Tibial nerve (tissue), 4 donors: ENCODE measurements around the gene KRT84. TPM values are rescaled to one million over a fixed set of nuclear protein-coding genes. Genes with fewer than 3 reads are reported as not detected.

Experiments used
- DNase-seq, 2 donors: peaks; one replicate each; pipeline ENCODE4 v3.0.0-alpha.2; 2019; ENCODE audit warnings: low spot score in 2 of 2
- H3K27ac ChIP-seq, 4 donors: fragments of 200-600 bp; sonication (generic) in 3 of 4; one replicate each; pipeline ENCODE4 v1.5.1; 2017 to 2019; ENCODE audit warnings: mild to moderate bottlenecking in 1 of 4
- H3K27me3 ChIP-seq, 2 donors: fragments of 200-600 bp; sonication (generic) in 1 of 2; one replicate each; pipeline versions ENCODE4 v1.5.1 to v1.6.0; 2017 to 2019
- H3K36me3 ChIP-seq, 3 donors: fragments of 200-600 bp; sonication (generic); one replicate each; pipeline ENCODE4 v1.5.1; 2018 to 2019
- H3K4me1 ChIP-seq, 4 donors: fragments of 200-600 bp; sonication (generic) in 3 of 4; one replicate each; pipeline ENCODE4 v1.5.1; 2017 to 2019
- H3K4me3 ChIP-seq, 4 donors: fragments of 200-600 bp; sonication (generic) in 3 of 4; one replicate each; pipeline ENCODE4 v1.5.1; 2017 to 2019; ENCODE audit warnings: mild to moderate bottlenecking in 1 of 4, moderate library complexity in 1 of 4
- H3K9me3 ChIP-seq, 4 donors: fragments of 200-600 bp; sonication (generic) in 3 of 4; one replicate each; pipeline ENCODE4 v1.5.1; 2017 to 2019
- CTCF ChIP-seq, 5 experiments: fragments of 200-600 bp in 3 of 5; fragments of 450-650 bp in 2 of 5; sonication (generic) in 3 of 5; IDR thresholded peaks; one replicate each; pipeline ENCODE4 v1.5.1; 2016 to 2019; ENCODE audit warnings: antibody characterized with exemption in 5 of 5, mild to moderate bottlenecking in 3 of 5, moderate library complexity in 2 of 5
- EP300 ChIP-seq, 2 donors: sonication (generic); formaldehyde crosslinking; IDR thresholded peaks; one replicate each; pipeline ENCODE4 v1.6.1; 2017; ENCODE audit warnings: antibody characterized with exemption in 2 of 2, mild to moderate bottlenecking in 1 of 2
- POLR2A ChIP-seq, 2 donors: fragments of 450-650 bp; IDR thresholded peaks; one replicate each; pipeline ENCODE4 v1.6.1; 2017; ENCODE audit warnings: antibody characterized with exemption in 2 of 2, mild to moderate bottlenecking in 2 of 2, moderate library complexity in 2 of 2
- WGBS, 2 donors: methylation state at CpG; one replicate each; pipeline ENCODE4 v1.1.5; 2018; 5-methylcytosine and 5-hydroxymethylcytosine counted together
- total RNA-seq, 4 donors: library from RNA; depleted of rRNA; stranded (reverse); fragments of >200 nt; gene quantifications; one replicate each; pipeline ENCODE4 v1.1.0, GENCODE V29; 2016

Gene KRT84
- total RNA-seq, 4 donors from 2014 or later: not detected

GRCh38 chr12:52358575-52359350 lies 26.7 kb downstream of the KRT84 start:
- Histone ChIP-seq H3K4me3 (no peak overlapping the region), H3K36me3 (no peaks in the 10 kb centered on the region), H3K27ac (no peak overlapping the region), H3K9me3 (no peaks in the 10 kb centered on the region), H3K4me1 (peaks cover 0 to 5% (median 0%) of the 10 kb centered on the region in 4 donors), H3K27me3 (peaks cover 0 to 4% of the 10 kb centered on the region in 2 donors)
- TF ChIP-seq EP300 (IDR thresholded peaks at IDR 0.05) (no peak), POLR2A (IDR thresholded peaks at IDR 0.05) (no peak), CTCF (IDR thresholded peaks at IDR 0.05) (no peak)
- no peak for DNase-seq
- 75 to 77% methylated on average over 4 to 5 of the region's 5 CpGs for WGBS, 2 donors

- H3K4me1 ChIP-seq: peaks cover 0 to 13% (median 2%) of the 10 kb centered on the region in 4 donors
- no peak overlapping the region for H3K27ac ChIP-seq
- peaks cover 0 to 4% of the 10 kb centered on the region in 2 donors for H3K27me3 ChIP-seq
- no peak for DNase-seq
- TF ChIP-seq EP300 (IDR thresholded peaks at IDR 0.05) (no peak), POLR2A (IDR thresholded peaks at IDR 0.05) (no peak), CTCF (IDR thresholded peaks at IDR 0.05) (no peak)
- no peaks in the 10 kb centered on the region for H3K9me3 ChIP-seq
- H3K36me3 ChIP-seq: no peaks in the 10 kb centered on the region
- H3K4me3 ChIP-seq: no peak overlapping the region
- WGBS, 2 donors: 87 to 90% methylated on average over 20 of the region's 20 CpGs
Observed at GRCh38 chr12:52356762-52357580, 28.5 kb downstream of the KRT84 start.

- TF ChIP-seq POLR2A (IDR thresholded peaks at IDR 0.05) (no peak), CTCF (IDR thresholded peaks at IDR 0.05) (no peak), EP300 (IDR thresholded peaks at IDR 0.05) (no peak)
- H3K9me3 ChIP-seq: no peaks in the 10 kb centered on the region
- DNase-seq: no peak
- no peak overlapping the region for H3K4me3 ChIP-seq
- H3K4me1 ChIP-seq: peaks cover 0 to 18% (median 5%) of the 10 kb centered on the region in 4 donors
- peaks cover 0 to 8% of the 10 kb centered on the region in 2 donors for H3K27me3 ChIP-seq
- H3K27ac ChIP-seq: no peak overlapping the region
- WGBS, 2 donors: 90 to 93% methylated on average over 44 to 56 of the region's 56 CpGs
- H3K36me3 ChIP-seq: no peaks in the 10 kb centered on the region
Observed at GRCh38 chr12:52356031-52356761, 29.3 kb downstream of the KRT84 start.

GRCh38 chr12:52355176-52355575 lies 30.3 kb downstream of the KRT84 start:
- WGBS, 2 donors: 89 to 91% methylated on average over 8 of the region's 8 CpGs

More at GRCh38 chr12:52355176-52355575, 30.3 kb downstream of the KRT84 start:
- H3K4me1 ChIP-seq: peaks cover 0 to 18% (median 6%) of the 10 kb centered on the region in 4 donors
- no peak overlapping the region for H3K4me3 ChIP-seq
- H3K36me3 ChIP-seq: no peaks in the 10 kb centered on the region
- peaks cover 0 to 8% of the 10 kb centered on the region in 2 donors for H3K27me3 ChIP-seq
- DNase-seq: no peak
- no peak overlapping the region for H3K27ac ChIP-seq
- H3K9me3 ChIP-seq: no peaks in the 10 kb centered on the region
- TF ChIP-seq POLR2A (IDR thresholded peaks at IDR 0.05) (no peak), EP300 (IDR thresholded peaks at IDR 0.05) (no peak), CTCF (IDR thresholded peaks at IDR 0.05) (no peak)
